T-helper 1 cell treated with Interleukin-12 subunit alpha and Interleukin-12 subunit beta and Interleukin-4 antibody, amounts not matched to agents 30 ng/mL and 1 ng/mL, for 36 hours (primary cell): Measurements from ENCODE around the gene MROH7. TPM values are rescaled to one million over a fixed set of nuclear protein-coding genes. Genes with fewer than 3 reads are reported as not detected.

ENCODE experiments used
- intact Hi-C: fragments of 100-400 bp; cut with micrococcal nuclease; formaldehyde crosslinking; loops from one replicate; pipeline ENCODE4 v1.15.1; 2024
- total RNA-seq: library from RNA; stranded (reverse); gene quantifications from 2 replicates; pipeline ENCODE4 v1.2.3, GENCODE V29; 2022

The MROH7 gene
- total RNA-seq, 1 donor from 2014 or later = 0.39 TPM

DNA sequence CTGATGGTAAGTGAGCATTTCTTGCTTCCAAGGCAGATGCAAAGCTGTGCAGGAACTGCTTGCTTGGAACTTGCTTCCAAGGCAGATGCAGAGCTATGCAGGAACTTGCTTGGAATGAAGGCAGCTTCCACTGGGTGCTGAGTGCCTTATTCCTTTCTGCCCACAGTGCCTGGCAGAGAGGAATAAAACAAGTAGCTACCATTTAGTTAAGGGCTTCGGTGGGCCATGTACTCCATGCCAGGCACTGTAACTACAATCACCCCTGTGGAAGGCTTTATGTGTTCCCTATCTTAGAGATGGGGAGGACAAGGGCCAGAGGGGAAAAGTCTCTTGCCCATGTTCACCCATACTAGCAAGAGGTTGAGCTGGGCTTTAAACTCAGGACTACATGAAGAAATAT lies 8.3 kb downstream of the MROH7 start:
- intact Hi-C loops = loop anchor here (5.0 kb wide), 1 partner anchor 153 kb away; no protein-coding TSS in a partner anchor

DNA sequence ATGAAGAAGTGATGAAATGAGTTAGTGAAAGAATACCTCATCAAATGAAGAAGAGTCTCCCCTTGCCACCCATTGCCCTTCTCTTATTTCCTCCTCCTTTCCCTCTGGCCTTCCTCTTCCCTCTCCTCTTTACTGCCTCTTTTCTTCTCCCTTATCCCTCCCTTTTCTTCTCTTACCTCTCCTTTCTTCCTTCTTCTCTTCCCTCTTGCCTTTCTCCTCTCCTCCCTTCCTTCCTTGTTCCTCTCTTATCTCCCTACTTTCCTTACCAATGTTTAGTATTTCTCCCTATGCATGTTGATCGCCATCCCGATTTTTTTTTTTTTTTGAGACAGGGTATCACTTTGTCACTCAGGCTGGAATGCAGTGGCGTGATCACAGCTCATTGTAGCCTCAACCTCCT lies 8.8 kb downstream of the MROH7 start:
- intact Hi-C loops = loop anchor here (5.0 kb wide), 1 partner anchor 153 kb away; no protein-coding TSS in a partner anchor

GRCh38 chr1:54651608-54652007 lies 10.0 kb downstream of the MROH7 start:
- intact Hi-C loops = loop anchor here (5.0 kb wide), 1 partner anchor 154 kb away; no protein-coding TSS in a partner anchor

GRCh38 chr1:54652168-54652567 lies 10.6 kb downstream of the MROH7 start:
- intact Hi-C loops = loop anchor here (5.0 kb wide), 1 partner anchor 155 kb away; no protein-coding TSS in a partner anchor

- intact Hi-C loops = loop anchor here (5.0 kb wide), 1 partner anchor 156 kb away; no protein-coding TSS in a partner anchor
Observed at GRCh38 chr1:54653036-54653435, 11.4 kb downstream of the MROH7 start.

DNA sequence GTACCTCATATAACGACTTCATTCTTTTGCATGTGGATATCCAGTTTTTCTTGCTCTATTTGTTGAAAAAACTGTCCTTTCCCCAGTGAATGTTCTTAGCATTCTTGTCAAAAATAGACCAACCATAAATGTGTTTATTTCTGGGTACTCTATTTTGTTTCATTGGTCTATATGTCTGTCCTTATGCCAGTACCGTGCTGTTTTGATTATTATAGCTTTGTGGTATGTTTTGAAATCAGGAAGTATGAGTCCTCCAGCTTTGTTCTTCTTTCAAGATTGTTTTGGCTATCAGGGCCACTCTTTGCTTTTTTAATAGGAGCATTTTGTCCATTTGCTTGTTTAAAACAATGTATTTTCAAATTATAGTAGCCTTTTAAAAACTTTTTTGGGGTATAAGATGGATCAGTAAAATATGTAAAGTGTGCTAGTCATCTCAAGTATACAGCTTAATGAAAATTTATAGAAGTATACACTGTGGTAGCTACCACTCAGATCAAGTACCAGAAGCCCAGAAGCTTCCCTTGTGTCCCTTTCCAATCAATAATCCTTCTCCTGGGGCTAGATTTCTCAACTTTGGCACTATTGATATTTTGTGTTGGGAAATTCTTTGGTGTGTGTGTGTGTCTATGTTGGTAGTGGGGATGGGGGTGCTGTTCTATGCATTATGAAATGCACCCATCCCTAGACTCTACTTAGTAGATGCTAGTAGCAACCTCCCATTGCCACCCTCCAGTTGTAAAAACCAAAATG lies 16.8 kb downstream of the MROH7 start:
- intact Hi-C loops = no loop called here

DNA sequence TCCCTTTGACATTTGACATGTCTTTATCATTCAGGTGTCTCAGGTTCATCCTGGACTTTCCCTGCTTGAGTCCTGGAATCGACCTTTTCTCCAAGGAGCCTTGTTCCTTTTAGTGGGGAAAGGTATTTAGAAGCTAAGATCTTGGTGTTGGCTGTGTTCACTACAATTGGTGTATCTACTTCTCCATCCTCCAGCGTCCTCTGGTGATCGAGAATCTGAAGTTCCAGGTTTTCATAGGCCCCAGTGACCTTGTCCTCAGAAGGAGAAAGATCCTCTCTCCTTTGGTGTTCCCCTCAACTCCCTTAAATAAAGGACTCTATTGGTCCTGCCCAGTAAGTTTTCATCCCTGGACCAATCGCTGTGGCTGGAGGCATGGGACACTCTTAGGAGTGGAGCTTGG lies 22.1 kb downstream of the MROH7 start:
- intact Hi-C loops = no loop called here

GRCh38 chr1:54664364-54664763 lies 22.8 kb downstream of the MROH7 start:
- intact Hi-C loops = no loop called here

DNA sequence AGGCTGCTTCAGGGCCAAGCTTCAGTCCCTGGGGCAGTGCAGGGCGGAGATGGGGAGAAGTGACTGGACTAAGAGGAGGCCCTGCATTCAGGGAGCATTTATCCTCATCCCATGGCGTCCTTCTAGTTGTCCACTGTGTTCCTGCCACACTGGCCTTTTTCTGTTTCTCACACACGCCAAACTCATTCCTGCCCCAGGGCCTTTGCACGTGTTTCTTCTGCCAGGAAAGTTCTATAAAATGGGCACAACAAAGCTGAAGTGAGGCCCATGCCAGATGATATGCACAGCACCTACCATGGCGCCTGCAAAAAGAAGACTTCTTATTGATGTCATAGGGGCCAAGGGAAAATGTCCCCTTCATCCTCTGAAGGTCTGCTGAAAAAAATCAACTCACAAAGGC lies 24.3 kb downstream of the MROH7 start:
- intact Hi-C loops = no loop called here

- intact Hi-C loops = no loop called here
Observed at GRCh38 chr1:54666333-54666732, 24.7 kb downstream of the MROH7 start.

DNA sequence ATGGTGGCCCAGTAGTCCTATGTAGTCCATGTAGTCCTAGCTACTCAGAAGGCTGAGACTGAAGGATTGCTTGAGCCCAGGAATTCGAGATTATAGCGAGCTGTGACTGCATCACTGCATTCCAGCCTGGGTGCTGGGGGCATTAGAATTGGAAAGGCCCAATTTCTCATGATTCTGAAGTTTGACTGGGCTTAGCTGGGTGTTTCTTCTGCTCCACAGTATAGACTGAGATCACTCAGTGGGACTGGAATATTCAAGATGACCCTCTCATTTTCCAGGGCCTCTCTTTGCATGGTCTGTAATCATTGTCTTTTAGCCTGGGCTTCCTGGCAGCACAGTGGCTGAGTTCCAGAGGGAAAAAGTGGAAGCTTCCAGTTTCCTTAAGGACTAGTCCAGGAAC lies 26.2 kb downstream of the MROH7 start:
- intact Hi-C loops = no loop called here

GRCh38 chr1:54668567-54668966 lies 27.0 kb downstream of the MROH7 start:
- intact Hi-C loops = no loop called here

DNA sequence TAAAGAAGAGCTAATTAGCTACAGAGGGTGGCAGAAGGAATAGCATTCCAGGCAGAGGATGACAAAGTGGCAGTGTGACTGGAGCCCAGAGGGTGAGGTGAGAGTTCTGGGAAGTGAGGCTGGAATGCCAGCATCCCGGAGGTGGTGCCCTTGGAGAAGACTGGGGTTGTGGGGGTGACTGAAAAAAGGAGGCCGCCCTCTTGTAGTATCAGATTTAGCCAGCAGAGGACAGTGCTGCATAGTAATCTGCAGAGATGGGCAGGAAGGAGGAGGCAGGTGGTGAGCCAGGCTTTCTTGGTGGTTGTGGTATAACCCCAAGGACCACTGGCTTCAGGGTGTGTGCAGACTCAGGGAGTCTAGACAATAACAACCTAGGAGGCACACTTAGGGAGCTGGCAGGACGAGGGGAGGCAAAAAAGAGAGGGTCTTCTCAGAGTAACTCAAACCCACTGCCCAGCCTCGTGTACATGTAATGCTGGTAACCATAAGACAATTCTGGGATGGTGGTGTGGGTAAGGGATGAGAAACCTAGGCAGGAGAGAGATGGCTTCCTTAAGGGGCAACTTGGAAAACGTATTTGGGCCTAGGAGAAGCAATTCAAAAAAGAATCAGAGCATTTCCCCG lies 30.5 kb downstream of the MROH7 start:
- intact Hi-C loops = loop anchor here (1.0 to 2.0 kb wide), 7 partner anchors 44 to 602 kb away; partner anchors contain the start of genes PARS2 and TTC22

GRCh38 chr1:54678776-54679643 lies 37.4 kb downstream of the MROH7 start:
- intact Hi-C loops = no loop called here

DNA sequence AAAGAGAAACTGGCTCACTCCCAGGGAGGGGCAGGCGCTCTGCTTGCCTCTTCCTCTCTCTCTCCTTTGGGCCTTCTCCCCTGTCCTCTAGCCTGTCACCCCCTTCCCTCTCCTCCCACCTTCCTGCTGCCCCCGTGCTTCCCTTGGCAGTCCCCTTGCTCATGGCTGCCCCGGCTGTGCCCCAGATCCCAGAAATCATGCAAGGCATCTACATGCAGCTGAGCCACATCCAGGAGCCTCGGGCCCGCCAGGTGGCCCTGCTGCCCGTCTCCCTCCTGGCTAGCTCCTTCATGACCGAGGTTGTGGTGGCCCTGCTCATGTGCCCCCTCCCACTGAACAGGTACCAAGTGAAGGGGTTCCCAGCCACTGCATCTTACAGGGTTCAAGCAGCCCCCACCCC lies 38.1 kb downstream of the MROH7 start:
- intact Hi-C loops = no loop called here

DNA sequence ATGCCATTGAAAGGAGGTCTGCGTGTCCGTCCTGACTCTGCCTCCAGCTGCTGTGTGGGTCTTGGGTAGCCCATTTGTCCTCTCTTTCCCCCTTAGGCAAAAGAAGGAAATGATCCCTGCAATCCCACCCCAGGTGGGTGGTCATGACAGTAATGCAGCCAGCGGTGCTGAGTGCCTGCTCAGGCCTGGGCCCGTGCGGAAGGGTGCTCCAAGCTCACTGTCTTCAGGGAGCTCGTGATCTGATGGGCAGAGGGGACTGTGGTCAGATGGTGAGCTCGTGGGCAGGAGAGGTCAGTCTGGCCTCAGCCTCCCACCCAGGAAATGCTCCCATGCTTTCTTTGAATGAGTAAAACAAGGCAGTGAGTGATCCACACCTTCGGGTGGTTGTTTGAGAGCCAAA lies 38.8 kb downstream of the MROH7 start:
- intact Hi-C loops = no loop called here

- intact Hi-C loops = no loop called here
Observed at GRCh38 chr1:54681358-54681757, 39.8 kb downstream of the MROH7 start.

DNA sequence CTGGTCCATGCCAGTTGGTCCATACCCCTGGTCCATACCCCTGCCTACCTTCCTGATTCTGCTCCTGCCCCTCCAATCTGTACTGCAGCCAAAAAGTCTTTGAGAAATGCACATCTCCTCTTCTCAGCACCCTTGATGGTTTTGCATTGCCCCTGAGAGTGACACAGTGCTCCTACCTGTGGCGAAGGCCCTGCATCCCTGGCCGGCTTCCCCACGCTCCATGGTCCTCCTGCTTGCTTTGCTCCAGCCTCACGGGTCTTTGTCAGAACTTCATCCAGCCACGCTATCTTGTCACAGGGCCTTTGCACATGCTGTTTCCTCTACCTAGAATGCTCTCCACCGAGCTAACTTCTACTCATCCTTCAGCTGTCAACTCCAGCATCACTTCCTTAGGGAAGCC lies 41.9 kb downstream of the MROH7 start:
- intact Hi-C loops = no loop called here

DNA sequence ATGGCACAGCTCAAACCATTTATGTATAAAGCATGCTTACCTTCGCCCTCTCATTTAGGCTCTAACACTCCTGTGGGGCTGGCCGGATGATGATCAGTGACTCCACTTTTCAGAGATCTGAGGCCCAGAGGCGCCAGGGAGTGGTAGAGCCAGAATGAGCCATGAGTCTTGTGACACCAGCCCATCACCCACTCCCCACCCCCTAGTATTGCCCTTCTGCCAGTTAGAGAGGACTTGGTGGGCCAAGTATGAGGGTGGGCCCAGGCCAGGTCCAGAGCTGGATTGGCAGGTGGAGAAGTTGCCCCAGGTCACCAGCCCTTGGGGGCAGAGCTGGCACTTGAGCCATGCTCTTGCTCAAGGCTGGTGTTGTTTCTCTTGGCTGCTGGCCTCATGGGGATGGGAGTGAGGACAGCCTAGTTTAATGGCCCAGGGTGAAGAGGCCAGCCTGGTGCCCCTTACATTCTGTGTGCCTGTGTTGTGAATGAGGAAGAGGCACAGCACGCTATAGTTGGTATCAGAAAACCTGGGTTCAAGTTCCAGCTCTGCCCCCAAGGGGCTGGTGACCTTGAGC lies 43.8 kb downstream of the MROH7 start:
- intact Hi-C loops = no loop called here

DNA sequence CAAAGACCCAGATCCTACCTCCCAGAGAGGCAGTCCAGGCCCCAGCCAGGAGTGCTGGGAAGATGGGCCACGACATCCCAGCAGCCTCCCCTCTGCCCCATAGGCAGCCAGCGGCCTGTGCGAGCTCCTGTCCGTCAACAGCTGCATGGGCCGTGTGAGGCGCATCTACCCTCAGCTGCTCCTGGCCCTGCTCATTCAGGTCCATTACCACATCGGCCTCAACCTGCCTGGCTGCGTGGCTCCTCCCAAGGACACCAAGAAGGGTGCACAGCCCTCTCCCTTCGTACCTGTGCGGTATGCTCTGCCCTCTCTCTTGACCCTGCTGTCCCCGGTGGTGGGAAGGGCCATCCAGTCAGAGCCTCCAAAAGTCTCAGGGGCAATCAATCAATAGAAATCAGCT lies 44.6 kb downstream of the MROH7 start:
- intact Hi-C loops = no loop called here

- intact Hi-C loops = no loop called here
Observed at GRCh38 chr1:54694771-54695170, 53.2 kb downstream of the MROH7 start.
